GM19023 (cell line): ENCODE results near the gene FNDC8.
"Not testable (repeated sequence)": the region's sequence is repeated elsewhere in the genome, so short reads cannot be mapped to it uniquely, and the experiment has no call there.

ENCODE experiments used
- ATAC-seq: cut with Tn5 transposase; IDR thresholded peaks from one replicate; pipeline ENCODE4 v1.9.1; 2021; ENCODE audit warnings: mild to moderate bottlenecking, moderate library complexity; ENCODE audit not compliant: unreplicated experiment

The FNDC8 gene

DNA sequence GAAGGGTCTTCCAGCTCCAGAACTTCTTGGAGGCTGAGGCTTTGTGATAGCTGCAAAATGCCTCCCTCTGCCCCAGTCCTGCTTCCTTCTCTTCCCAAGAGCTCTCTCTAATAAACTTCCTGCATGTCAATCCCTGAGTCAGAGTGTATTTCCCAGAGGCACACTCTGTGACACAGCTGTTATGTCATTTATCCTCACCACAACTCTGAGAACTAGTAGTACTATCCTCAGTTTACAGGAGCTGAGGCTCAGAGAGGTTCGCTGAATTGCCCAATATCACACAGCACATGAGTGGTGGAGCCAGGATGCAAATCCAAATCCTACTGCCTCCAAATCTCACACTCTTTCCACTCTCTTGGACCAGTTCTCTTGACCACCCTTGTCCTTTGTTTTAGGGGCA, 46.3 kb downstream of the FNDC8 start:
- ATAC-seq: no peak

GRCh38 chr17:35169835-35170363, 48.5 kb downstream of the FNDC8 start:
- no peak for ATAC-seq

DNA sequence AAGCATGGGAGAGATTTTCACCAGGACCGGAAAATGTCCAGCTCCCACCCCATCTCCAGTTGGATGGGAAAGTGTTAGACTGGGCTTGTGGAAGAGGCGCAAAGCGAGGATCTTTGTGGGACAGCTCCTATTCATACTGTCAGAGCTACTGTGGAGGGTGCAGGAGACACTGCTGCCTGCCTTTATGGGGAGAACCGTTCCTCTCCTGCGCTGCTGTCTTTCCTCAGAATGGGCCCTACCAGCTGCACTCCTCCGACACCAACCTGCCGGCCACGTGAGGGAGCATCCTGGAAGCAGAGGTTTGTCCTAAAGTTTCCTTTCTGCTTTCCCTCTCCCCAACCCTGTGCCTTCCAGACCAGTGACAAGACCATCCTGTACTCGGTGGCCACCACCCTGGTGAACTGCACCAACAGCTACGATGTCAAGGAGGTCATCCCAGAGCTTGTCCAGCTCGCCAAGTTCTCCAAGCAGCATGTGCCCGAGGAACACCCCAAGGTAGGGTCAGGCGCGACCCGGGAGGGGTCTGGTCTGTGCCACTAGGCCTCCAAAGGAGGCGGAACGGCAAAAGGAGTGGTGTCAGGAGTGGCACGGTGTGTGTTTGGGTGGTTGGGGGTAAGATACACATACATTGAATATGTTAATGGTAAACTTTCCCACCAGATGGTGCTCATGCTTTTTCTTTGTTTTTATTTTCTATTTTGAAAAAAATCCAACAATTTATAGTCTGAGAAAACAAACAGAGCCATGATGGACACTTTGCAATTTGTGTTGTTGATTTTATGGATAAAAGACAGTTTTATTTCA, 49.8 kb downstream of the FNDC8 start:
- no peak for ATAC-seq

- no peak for ATAC-seq
Observed at GRCh38 chr17:35171834-35172233, 50.4 kb downstream of the FNDC8 start.

- ATAC-seq: not testable (repeated sequence)
Observed at GRCh38 chr17:35172321-35172720, 50.9 kb downstream of the FNDC8 start.

GRCh38 chr17:35174835-35175334, 53.5 kb downstream of the FNDC8 start:
- no peak for ATAC-seq

- no peak for ATAC-seq
Observed at GRCh38 chr17:35175638-35176415, 54.4 kb downstream of the FNDC8 start.

DNA sequence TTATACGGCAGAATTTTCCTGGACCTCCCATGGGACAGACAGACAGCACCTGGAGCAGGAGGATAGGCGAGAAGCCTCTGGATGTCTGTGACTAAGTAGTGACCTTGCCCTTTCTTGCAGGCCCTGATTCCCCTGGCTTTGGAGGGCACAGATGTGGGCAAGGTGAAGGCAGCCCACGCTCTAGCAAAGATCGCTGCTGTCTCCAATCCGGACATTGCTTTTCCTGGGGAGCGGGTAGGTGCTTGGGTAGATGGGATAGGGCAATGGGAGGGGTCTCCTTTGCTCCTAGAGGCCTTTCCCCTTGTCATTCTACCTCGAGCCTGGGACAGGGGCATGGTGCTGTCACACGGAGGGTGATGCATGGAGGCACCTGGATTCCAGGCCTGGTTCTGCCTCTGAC, 55.5 kb downstream of the FNDC8 start:
- no peak for ATAC-seq

DNA sequence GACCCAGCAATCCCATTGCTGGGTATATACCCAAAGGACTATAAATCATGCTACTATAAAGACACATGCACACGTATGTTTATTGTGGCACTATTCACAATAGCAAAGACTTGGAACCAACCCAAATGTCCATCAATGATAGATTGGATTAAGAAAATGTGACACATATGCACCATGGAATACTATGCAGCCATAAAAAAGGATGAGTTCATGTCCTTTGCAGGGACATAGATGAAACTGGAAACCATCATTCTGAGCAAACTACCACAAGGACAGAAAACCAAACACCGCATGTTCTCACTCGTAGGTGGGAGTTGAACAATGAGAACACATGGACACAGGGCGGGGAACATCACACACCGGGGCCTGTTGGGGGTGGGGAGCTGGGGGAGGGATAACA, 58.0 kb downstream of the FNDC8 start:
- ATAC-seq: not testable (repeated sequence)
